ENCODE measurements around the gene AIF1L.

DNA sequence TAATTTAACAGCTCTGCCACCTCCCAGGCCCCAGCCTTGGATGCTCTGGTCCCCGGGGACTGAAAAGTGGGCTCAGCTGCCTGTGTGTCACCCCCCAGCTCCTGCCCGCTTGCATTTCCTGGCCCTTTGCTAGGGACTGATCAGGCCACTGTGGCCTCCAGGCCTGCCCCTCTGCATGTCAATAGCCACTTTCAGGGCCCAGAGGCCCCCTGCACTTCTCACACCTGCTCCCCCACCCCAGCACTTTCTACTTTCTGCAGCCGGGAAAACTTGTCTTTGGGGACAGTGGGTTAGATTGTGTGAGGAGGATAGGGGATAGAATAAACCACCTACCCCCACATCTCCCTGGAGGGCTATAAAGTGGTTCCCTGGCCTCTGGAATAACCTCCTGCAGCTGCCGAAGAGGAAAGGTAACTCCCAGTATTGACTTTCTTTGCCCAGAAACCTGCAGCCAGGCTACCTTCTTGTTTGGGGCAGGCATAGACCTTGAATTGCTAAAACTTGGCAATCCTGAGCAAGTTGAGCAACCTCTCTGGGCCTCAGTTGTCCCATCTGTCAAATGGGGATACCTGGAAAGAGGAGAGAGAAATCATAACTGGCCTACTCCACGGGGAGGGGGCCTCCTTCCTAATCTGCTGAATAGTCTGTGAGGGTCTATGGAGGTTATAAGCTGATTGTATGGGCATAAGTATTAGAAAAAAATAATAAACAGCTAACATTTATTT lies 7.8 kb downstream of the AIF1L start:
- TF ChIP-seq, protein P1, sequence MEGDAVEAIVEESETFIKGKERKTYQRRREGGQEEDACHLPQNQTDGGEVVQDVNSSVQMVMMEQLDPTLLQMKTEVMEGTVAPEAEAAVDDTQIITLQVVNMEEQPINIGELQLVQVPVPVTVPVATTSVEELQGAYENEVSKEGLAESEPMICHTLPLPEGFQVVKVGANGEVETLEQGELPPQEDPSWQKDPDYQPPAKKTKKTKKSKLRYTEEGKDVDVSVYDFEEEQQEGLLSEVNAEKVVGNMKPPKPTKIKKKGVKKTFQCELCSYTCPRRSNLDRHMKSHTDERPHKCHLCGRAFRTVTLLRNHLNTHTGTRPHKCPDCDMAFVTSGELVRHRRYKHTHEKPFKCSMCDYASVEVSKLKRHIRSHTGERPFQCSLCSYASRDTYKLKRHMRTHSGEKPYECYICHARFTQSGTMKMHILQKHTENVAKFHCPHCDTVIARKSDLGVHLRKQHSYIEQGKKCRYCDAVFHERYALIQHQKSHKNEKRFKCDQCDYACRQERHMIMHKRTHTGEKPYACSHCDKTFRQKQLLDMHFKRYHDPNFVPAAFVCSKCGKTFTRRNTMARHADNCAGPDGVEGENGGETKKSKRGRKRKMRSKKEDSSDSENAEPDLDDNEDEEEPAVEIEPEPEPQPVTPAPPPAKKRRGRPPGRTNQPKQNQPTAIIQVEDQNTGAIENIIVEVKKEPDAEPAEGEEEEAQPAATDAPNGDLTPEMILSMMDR (conservative IDR thresholded peaks at IDR 0.05) = no peak
- TF ChIP-seq ZFX (IDR thresholded peaks at IDR 0.05) = no peak

Data from C4-2B (cell line).